Islet precursor cell (in vitro differentiated cells): Measurements from ENCODE around the gene OR2B6.
"Not testable (repeated sequence)": the region's sequence is repeated elsewhere in the genome, so short reads cannot be mapped to it uniquely, and the experiment has no call there.

ENCODE experiments used
- DNase-seq: peaks from one replicate; pipeline ENCODE4 v3.0.0-alpha.2; 2018

OR2B6 gene

GRCh38 chr6:27956941-27957340 is at the start of gene OR2B6:
Gene OR2B6, plus strand, starts transcription at chr6:27957241. Its CDS starts 0 bp downstream, at chr6:27957241.
- no peak for DNase-seq

- DNase-seq = no peak
These were observed 49.0 kb upstream of the OR2B6 start for GRCh38 chr6:27908017-27908416.

- DNase-seq = no peak
These were observed 45.0 kb upstream of the OR2B6 start, which contains the start of gene OR2B2 for GRCh38 chr6:27911956-27912446. Gene OR2B2, minus strand, starts transcription at chr6:27912396. Its CDS starts 77 bp downstream, at chr6:27912319.

- no peak for DNase-seq
These were observed 34.1 kb upstream of the OR2B6 start for GRCh38 chr6:27922949-27923348.

GRCh38 chr6:27924179-27924578 is 32.9 kb upstream of the OR2B6 start:
- DNase-seq = no peak

- not testable (repeated sequence) for DNase-seq
These were observed 29.0 kb upstream of the OR2B6 start for GRCh38 chr6:27928041-27928440.

GRCh38 chr6:27929930-27930329 is 27.1 kb upstream of the OR2B6 start:
- not testable (repeated sequence) for DNase-seq

- no peak for DNase-seq
These were observed 25.8 kb upstream of the OR2B6 start for GRCh38 chr6:27931209-27931608.

GRCh38 chr6:27940766-27941165 is 16.3 kb upstream of the OR2B6 start:
- DNase-seq = no peak

- DNase-seq = not testable (repeated sequence)
These were observed 14.0 kb upstream of the OR2B6 start for GRCh38 chr6:27943072-27943471.

GRCh38 chr6:27948237-27948636 is 8.8 kb upstream of the OR2B6 start:
- DNase-seq = no peak

- DNase-seq = no peak
These were observed 6.0 kb upstream of the OR2B6 start for GRCh38 chr6:27951040-27951439.

GRCh38 chr6:27957516-27957915 is 475 bp downstream of the OR2B6 start:
- no peak for DNase-seq

GRCh38 chr6:27962506-27962905 is 5.5 kb downstream of the OR2B6 start:
- no peak for DNase-seq

- no peak for DNase-seq
These were observed 9.0 kb downstream of the OR2B6 start for GRCh38 chr6:27966044-27966443.

- DNase-seq = no peak
These were observed 9.9 kb downstream of the OR2B6 start for GRCh38 chr6:27966816-27967426.

GRCh38 chr6:27970444-27970843 is 13.4 kb downstream of the OR2B6 start:
- DNase-seq = no peak

- DNase-seq = no peak
These were observed 15.7 kb downstream of the OR2B6 start for GRCh38 chr6:27972750-27973149.

GRCh38 chr6:27977387-27977786 is 20.3 kb downstream of the OR2B6 start:
- DNase-seq = no peak

- no peak for DNase-seq
These were observed 21.7 kb downstream of the OR2B6 start for GRCh38 chr6:27978705-27979104.

GRCh38 chr6:27980111-27980510 is 23.1 kb downstream of the OR2B6 start:
- no peak for DNase-seq

- no peak for DNase-seq
These were observed 30.1 kb downstream of the OR2B6 start for GRCh38 chr6:27986928-27987725.

GRCh38 chr6:27994616-27995015 is 37.6 kb downstream of the OR2B6 start:
- no peak for DNase-seq

- no peak for DNase-seq
These were observed 43.5 kb downstream of the OR2B6 start for GRCh38 chr6:28000351-28001045.
